Loucy (cell line): ENCODE measurements around the gene CLDN34.

Source experiments
- EZH2phosphoT487 ChIP-seq: fragments of 200-600 bp; IDR thresholded peaks from 2 replicates; pipeline ENCODE4 v1.6.1; 2018; ENCODE audit warnings: antibody characterized with exemption, mild to moderate bottlenecking, moderate library complexity, borderline replicate concordance
- TF ChIP-seq, protein P1 (sequence below): fragments of 200-600 bp; sonication (generic); conservative IDR thresholded peaks from 2 replicates; pipeline ENCODE4 v1.5.1; 2014; ENCODE audit warnings: mild to moderate bottlenecking, antibody characterized with exemption, low read length

DNA sequence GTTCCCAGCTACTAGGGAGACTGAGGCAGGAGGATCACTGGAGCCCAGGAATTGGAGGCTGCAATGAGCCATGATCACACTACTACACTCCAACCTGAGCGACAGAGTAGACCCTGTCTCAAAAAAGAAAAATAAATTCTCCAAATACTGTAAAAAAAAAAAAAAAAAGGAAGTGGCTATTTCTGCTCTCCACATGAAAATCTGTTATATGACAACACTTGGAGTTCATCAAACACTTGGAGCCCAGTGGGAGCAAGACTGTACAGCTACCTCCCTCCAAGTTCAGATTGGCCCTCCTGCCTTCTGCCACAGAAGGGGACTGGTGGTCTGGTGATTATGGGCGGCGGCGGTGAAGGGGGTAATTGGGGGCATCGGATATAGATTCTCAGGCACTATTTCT is 9.0 kb upstream of the CLDN34 start:
- TF ChIP-seq, protein P1, sequence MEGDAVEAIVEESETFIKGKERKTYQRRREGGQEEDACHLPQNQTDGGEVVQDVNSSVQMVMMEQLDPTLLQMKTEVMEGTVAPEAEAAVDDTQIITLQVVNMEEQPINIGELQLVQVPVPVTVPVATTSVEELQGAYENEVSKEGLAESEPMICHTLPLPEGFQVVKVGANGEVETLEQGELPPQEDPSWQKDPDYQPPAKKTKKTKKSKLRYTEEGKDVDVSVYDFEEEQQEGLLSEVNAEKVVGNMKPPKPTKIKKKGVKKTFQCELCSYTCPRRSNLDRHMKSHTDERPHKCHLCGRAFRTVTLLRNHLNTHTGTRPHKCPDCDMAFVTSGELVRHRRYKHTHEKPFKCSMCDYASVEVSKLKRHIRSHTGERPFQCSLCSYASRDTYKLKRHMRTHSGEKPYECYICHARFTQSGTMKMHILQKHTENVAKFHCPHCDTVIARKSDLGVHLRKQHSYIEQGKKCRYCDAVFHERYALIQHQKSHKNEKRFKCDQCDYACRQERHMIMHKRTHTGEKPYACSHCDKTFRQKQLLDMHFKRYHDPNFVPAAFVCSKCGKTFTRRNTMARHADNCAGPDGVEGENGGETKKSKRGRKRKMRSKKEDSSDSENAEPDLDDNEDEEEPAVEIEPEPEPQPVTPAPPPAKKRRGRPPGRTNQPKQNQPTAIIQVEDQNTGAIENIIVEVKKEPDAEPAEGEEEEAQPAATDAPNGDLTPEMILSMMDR, result no peak
- TF ChIP-seq EZH2phosphoT487, result no peak
